IPS-18a (cell line): ENCODE measurements around the gene YIPF1.

Experiments used
- H3K27ac ChIP-seq: one replicate; pipeline ENCODE4 v1.5.1; 2013; ENCODE audit warnings: low read length
- H3K27me3 ChIP-seq: one replicate; pipeline ENCODE4 v1.6.1; 2013; ENCODE audit warnings: mild to moderate bottlenecking, low read length; ENCODE audit not compliant: control insufficient read depth, insufficient read depth
- H3K36me3 ChIP-seq: one replicate; pipeline ENCODE4 v1.6.1; 2013; ENCODE audit warnings: low read depth, low read length; ENCODE audit not compliant: control insufficient read depth
- H3K4me1 ChIP-seq: one replicate; pipeline ENCODE4 v1.6.1; 2013; ENCODE audit warnings: low read depth, low read length; ENCODE audit not compliant: control insufficient read depth
- H3K4me3 ChIP-seq: one replicate; pipeline ENCODE4 v1.5.1; 2013; ENCODE audit warnings: low read length
- H3K9ac ChIP-seq: one replicate; pipeline ENCODE4 v1.6.1; 2013; ENCODE audit warnings: mild to moderate bottlenecking, low read length, moderate library complexity
- H3K9me3 ChIP-seq: one replicate; pipeline ENCODE4 v1.6.1; 2013; ENCODE audit warnings: low read depth, low read length; ENCODE audit not compliant: control insufficient read depth

Gene YIPF1

GRCh38 chr1:53810007-53810406, 79.6 kb downstream of the YIPF1 start:
- H3K9me3 ChIP-seq = no peaks in the 10 kb centered on the region
- H3K9ac ChIP-seq = no peak overlapping the region
- peaks cover 44% of the 10 kb centered on the region for H3K36me3 ChIP-seq
- no peak overlapping the region for H3K27ac ChIP-seq
- no peak overlapping the region for H3K4me3 ChIP-seq
- peaks cover 10% of the 10 kb centered on the region for H3K4me1 ChIP-seq
- H3K27me3 ChIP-seq = no peaks in the 10 kb centered on the region

- no peak overlapping the region for H3K4me3 ChIP-seq
- H3K27me3 ChIP-seq = no peaks in the 10 kb centered on the region
- H3K36me3 ChIP-seq = peaks cover 62% of the 10 kb centered on the region
- H3K9ac ChIP-seq = no peak overlapping the region
- H3K27ac ChIP-seq = no peak overlapping the region
- peaks cover 10% of the 10 kb centered on the region for H3K4me1 ChIP-seq
- H3K9me3 ChIP-seq = no peaks in the 10 kb centered on the region
Measured at GRCh38 chr1:53807916-53808315, 81.7 kb downstream of the YIPF1 start.

- Histone ChIP-seq H3K27me3 (no peaks in the 10 kb centered on the region), H3K9me3 (no peaks in the 10 kb centered on the region), H3K36me3 (peaks cover 86% of the 10 kb centered on the region), H3K4me1 (no peaks in the 10 kb centered on the region), H3K9ac (no peak overlapping the region), H3K4me3 (no peak overlapping the region), H3K27ac (no peak overlapping the region)
Measured at GRCh38 chr1:53804791-53805505, 84.6 kb downstream of the YIPF1 start.

GRCh38 chr1:53804181-53804580, 85.4 kb downstream of the YIPF1 start:
- Histone ChIP-seq H3K27ac (no peak overlapping the region), H3K4me3 (no peak overlapping the region), H3K9me3 (no peaks in the 10 kb centered on the region), H3K9ac (no peak overlapping the region), H3K27me3 (no peaks in the 10 kb centered on the region), H3K36me3 (peaks cover 85% of the 10 kb centered on the region), H3K4me1 (no peaks in the 10 kb centered on the region)
